Measurements from ENCODE around the gene ERV3-1. TPM values are rescaled to one million over a fixed set of nuclear protein-coding genes. Genes with fewer than 3 reads are reported as not detected.

ERV3-1 gene
- total RNA-seq, 4 donors from 2014 or later, result 6.8 to 11.3 (median 8.6) TPM

GRCh38 chr7:65001291-65001814, 5.1 kb downstream of the ERV3-1 start:
- Histone ChIP-seq H3K36me3 (peaks cover 0 to 8% (median 0%) of the 10 kb centered on the region in 3 donors), H3K9me3 (peaks cover 0 to 9% (median 3%) of the 10 kb centered on the region in 4 donors), H3K4me3 (no peak overlapping the region), H3K27ac (no peak overlapping the region), H3K27me3 (no peaks in the 10 kb centered on the region), H3K4me1 (peaks cover 0 to 12% (median 2%) of the 10 kb centered on the region in 4 donors)
- no peak for TF ChIP-seq CTCF (IDR thresholded peaks at IDR 0.05)
- TF ChIP-seq POLR2A (IDR thresholded peaks at IDR 0.05), result no peak
- no peak for DNase-seq

GRCh38 chr7:64999165-65000004, 7.1 kb downstream of the ERV3-1 start:
- TF ChIP-seq POLR2A (IDR thresholded peaks at IDR 0.05), result no peak
- no peak for TF ChIP-seq CTCF (IDR thresholded peaks at IDR 0.05)
- Histone ChIP-seq H3K27ac (no peak overlapping the region), H3K27me3 (no peaks in the 10 kb centered on the region), H3K36me3 (peaks cover 0 to 8% (median 0%) of the 10 kb centered on the region in 3 donors), H3K9me3 (peaks cover 0 to 23% (median 10%) of the 10 kb centered on the region in 4 donors), H3K4me3 (no peak overlapping the region), H3K4me1 (no peaks in the 10 kb centered on the region)
- DNase-seq, result no peak

- Histone ChIP-seq H3K4me3 (no peak overlapping the region), H3K27me3 (no peaks in the 10 kb centered on the region), H3K9me3 (peaks cover 0 to 23% (median 11%) of the 10 kb centered on the region in 4 donors), H3K36me3 (peaks cover 0 to 8% (median 0%) of the 10 kb centered on the region in 3 donors), H3K4me1 (no peaks in the 10 kb centered on the region), H3K27ac (no peak overlapping the region)
- TF ChIP-seq POLR2A (IDR thresholded peaks at IDR 0.05) (no peak), CTCF (IDR thresholded peaks at IDR 0.05) (no peak)
- no peak for DNase-seq
Measured at GRCh38 chr7:64998865-64999164, 7.7 kb downstream of the ERV3-1 start.

GRCh38 chr7:64997927-64998391, 8.5 kb downstream of the ERV3-1 start:
- Histone ChIP-seq H3K4me3 (no peak overlapping the region), H3K27me3 (no peaks in the 10 kb centered on the region), H3K27ac (no peak overlapping the region), H3K9me3 (peaks cover 0 to 30% (median 10%) of the 10 kb centered on the region in 4 donors), H3K4me1 (no peaks in the 10 kb centered on the region), H3K36me3 (peaks cover 0 to 8% (median 0%) of the 10 kb centered on the region in 3 donors)
- TF ChIP-seq CTCF (IDR thresholded peaks at IDR 0.05), result no peak
- TF ChIP-seq POLR2A (IDR thresholded peaks at IDR 0.05), result no peak
- DNase-seq, result no peak

GRCh38 chr7:64997164-64997908, 9.2 kb downstream of the ERV3-1 start:
- Histone ChIP-seq H3K36me3 (peaks cover 0 to 12% (median 0%) of the 10 kb centered on the region in 3 donors), H3K27me3 (no peaks in the 10 kb centered on the region), H3K4me1 (no peaks in the 10 kb centered on the region), H3K27ac (no peak overlapping the region), H3K9me3 (peaks cover 0 to 30% (median 12%) of the 10 kb centered on the region in 4 donors), H3K4me3 (no peak overlapping the region)
- TF ChIP-seq CTCF (IDR thresholded peaks at IDR 0.05), result no peak
- no peak for TF ChIP-seq POLR2A (IDR thresholded peaks at IDR 0.05)
- no peak for DNase-seq

All from Peyer's patch (tissue), 4 donors.